SH-SY5Y (cell line): ENCODE results near the gene BAHD1.

Source experiments
- GATA2 ChIP-seq: IDR thresholded peaks from 2 replicates; pipeline ENCODE4 v1.6.1; 2011; ENCODE audit warnings: mild to moderate bottlenecking, low read depth, low read length
- GATA3 ChIP-seq: IDR thresholded peaks from 2 replicates; pipeline ENCODE4 v1.6.1; 2011; ENCODE audit warnings: low read depth, mild to moderate bottlenecking, low read length, moderate library complexity

BAHD1 gene

DNA sequence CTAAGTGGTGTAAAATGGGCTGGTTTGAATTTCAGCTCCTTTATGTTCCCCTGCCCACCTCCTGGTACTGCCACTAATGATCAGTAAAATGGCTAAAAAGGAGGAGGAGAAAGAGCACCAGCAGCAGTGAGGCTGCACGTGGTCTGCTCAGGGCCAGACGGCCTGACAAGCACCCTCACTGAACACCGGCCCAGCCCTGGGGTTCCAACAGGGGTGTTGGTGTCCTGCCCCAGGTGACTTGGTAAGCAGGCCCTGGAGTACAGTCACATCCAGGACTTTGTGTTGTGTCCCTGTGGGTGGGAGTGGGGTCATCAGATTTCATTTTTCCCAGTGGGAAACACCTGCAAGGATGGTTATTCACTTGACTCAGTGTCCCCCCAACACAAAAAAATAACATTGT is 5.4 kb downstream of the BAHD1 start:
- TF ChIP-seq GATA3 (no peak), GATA2 (no peak)

DNA sequence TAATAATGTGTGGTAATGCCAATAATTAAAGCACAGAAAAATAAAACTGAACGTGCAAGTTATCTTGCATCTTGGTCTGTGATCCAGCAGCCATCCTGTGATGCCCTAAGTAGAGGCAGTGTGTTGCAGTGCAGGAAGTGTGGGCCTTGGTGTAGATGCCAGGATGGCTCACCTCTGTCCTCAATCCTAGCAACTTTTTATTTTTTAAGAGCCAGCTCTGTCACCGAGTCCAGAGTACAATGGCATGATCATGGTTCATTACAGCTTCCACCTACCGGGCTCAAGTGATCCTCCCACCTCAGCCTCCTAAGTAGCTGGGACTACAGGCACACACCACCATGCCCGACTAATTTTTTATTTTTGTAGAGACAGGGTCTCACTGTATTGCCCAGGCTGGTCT is 7.6 kb downstream of the BAHD1 start:
- no peak for TF ChIP-seq GATA2

DNA sequence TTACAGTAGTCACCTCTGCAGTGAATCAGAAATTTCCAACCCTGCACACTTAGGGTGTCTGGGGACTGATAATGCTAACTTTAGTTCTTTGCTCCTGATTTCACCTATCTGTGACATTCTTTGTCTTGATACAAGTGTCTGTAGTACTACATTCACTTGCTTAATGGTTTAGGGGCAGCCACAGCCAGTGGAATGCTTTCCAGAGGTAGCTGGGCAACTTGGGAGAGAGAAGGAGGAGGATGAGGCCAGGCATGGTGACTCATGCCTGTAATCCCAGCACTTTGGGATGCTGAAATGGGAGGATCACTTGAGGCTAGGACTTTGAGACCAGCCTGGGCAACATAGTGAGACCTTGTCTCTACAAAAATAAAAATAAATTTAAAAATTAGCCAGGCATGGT is 8.5 kb downstream of the BAHD1 start:
- TF ChIP-seq GATA2, result no peak
- TF ChIP-seq GATA3, result no peak

DNA sequence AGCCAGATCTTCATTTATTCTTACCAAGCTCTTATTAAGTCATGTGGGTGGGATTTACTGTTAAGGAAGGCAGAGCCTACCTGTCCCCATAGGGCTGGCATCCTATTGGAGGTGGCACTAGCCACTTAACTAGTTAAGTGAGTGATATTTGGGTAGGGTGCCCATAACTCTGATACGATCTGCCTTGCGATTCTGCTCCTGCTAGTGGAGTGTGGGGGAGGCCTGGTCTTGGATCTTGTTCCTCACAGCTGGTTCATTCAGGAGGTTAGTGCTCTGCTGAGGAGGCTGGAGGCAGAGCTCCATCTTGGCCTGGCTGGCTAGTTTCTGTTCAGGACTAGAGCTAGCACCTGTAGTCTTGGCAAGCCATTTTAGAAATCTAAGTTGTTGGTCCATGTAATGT is 9.3 kb downstream of the BAHD1 start:
- TF ChIP-seq GATA3 (no peak), GATA2 (no peak)

DNA sequence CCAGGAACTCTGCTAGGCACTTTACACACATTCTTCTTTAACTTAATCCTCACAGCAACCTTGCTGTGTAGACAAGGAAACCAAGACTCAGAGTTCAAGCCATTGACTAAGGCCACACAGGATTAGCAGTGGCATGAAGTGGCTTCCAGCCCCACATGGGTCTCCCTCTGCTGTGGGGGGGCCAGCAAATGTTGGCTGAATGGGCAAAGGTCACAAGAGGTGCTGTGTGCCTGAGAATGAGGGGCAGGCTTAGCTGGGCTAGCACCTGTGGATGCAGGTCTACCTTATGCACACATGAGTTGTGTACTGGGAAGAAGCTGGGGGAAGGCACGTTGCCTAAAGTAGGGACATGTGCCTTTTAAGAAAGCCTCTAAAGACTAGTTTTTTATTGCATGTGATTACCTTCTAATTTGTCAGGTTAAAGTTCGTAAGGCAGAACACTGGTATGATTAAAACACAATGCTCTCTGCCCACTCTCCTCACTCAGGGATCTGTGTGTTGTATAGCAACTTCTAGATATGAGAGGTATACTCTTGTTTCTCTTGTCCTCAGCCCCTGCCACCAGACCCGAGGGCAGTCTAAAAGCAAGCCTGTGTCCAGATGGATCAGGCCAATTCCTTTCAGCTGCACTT is 10.9 kb downstream of the BAHD1 start:
- TF ChIP-seq GATA3, result no peak
- no peak for TF ChIP-seq GATA2

GRCh38 chr15:40452296-40453090 is 11.7 kb downstream of the BAHD1 start:
- no peak for TF ChIP-seq GATA2
- no peak for TF ChIP-seq GATA3

DNA sequence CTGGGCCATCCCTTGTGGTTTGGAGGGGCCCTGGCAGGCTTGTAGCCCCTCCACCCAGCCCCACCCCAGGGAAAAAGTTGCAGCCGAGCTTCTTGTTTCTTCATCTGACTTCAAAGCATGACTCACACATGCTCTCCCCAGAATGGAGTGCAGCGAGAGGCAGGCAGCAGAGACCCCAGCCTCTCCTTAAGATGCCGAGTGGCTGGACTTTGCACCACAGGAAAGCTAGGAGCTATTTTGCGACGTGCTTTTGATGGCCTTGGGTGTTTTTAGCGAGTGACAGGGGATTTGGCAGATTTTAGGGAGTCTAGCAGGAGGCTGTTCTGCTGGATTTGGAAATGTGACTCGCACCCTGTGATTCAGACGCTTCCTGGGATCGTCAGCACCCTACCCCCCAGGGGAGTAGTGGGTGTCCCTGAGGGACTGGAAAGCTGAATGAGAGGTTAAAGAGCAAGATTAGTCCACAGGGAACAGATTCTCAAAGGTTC is 14.2 kb downstream of the BAHD1 start:
- TF ChIP-seq GATA2, result no peak
- no peak for TF ChIP-seq GATA3

DNA sequence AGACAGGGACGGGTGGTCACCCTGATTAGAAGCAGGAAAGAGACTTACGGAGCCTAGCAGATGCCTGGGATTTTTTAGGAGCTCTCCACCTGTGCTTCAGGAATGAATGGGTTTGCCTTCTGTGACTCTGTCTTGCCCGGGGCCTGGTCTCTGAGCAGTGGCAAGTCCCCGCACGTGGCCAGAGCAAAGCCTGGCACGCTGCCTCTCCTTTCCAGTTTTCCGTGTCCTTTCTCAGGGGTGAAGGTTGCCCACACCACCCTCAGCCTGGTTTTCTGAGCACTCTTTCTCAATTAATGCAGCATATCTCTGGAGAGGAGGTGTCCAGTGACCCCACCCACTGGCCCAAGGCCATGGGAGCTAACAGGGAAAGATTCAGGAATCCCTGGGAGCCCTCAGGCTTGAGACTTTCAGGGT is 15.6 kb downstream of the BAHD1 start:
- TF ChIP-seq GATA3, result no peak
- TF ChIP-seq GATA2, result no peak

- TF ChIP-seq GATA3, result no peak
- TF ChIP-seq GATA2, result no peak
These were observed 16.0 kb downstream of the BAHD1 start for GRCh38 chr15:40456738-40457137.

DNA sequence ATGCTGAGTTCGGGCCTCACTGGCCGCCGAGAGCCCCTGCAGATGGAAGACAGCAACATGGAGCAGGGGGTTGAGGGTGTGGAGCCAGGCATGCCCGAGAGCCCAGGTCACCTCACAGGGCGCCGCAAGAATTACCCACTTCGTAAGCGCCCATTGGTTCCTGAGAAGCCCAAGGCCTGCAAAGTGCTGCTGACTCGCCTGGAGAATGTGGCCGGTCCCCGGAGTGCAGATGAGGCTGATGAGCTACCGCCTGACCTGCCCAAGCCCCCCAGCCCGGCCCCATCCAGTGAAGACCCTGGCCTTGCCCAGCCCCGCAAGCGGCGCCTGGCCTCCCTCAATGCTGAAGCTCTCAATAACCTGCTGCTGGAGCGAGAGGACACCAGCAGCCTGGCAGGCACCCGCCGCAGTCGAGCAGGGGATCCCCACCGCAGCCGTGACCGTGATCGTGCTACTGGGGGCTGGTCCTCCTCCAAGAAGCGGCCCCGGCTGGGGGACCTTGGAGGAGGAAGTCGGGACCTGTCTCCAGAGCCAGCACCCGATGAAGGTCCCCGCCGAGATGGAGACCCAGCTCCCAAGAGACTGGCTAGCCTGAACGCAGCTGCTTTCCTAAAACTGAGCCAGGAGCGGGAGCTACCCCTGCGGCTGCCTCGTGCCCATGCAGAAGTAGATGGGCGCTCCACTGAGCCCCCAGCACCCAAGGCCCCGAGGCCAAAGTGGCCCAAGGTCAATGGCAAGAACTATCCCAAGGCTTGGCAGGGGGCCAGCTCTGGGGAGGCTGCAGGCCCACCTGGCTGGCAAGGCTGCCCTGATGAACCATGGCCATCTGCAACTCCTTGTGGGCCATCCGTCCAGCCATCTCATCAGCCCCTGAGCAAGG is 18.0 kb downstream of the BAHD1 start:
- TF ChIP-seq GATA3 (no peak), GATA2 (no peak)

DNA sequence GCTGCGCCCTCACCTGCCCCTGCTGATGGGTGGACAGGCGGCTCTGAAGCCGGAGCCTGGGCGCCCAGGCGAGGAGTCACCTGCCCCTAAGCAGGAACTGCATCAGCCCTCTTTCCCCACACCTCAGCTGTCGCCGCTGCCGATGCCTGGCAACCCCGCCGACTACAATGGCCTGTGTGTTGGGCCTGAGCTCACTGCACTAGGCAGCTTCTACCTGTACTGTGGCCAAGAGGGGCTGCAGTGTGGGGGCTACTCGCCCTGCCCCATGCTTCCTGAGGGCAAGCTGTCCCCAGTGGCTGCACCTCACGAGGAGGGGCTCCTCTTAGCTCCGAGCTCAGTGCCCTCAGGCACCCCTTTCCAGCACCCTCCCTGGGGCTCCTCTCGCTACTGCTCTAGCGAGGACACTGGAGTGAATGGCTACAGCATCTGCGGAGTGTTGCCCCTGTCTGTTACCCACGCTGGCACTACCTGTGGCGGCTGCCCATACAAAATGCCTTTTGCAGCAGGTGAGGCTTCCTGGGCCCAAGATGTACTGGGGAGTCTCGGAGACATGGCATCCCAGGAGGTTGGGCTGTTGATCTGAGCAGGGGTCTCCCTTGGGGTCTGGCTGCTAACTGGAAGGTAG is 18.8 kb downstream of the BAHD1 start:
- TF ChIP-seq GATA3 (no peak), GATA2 (no peak)

- TF ChIP-seq GATA3, result no peak
- no peak for TF ChIP-seq GATA2
These were observed 19.7 kb downstream of the BAHD1 start for GRCh38 chr15:40460404-40460803.

GRCh38 chr15:40461958-40462357 is 21.2 kb downstream of the BAHD1 start:
- TF ChIP-seq GATA3 (no peak), GATA2 (no peak)

DNA sequence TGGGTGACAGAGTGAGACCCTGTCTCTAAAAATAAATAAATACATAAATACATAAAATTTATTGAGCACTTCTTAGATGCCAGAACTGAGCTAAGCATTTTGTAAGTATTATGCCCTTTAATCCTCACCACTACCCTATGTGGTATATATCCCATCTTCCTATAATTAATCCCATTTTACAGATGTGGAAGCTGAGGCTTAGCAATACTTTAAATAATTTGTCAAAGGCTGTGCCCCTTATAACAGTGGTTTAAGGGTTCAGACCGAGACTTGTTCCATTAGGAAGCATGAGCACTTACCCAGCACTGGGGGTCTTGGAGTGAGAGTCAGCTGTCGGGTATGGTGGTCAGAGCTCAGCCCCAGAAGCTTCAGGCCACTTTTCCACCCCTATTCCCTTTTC is 22.5 kb downstream of the BAHD1 start:
- TF ChIP-seq GATA3, result no peak
- TF ChIP-seq GATA2, result no peak
